Ovary (tissue), 9 donors: ENCODE data around the gene NR3C1. TPM values are rescaled to one million over a fixed set of nuclear protein-coding genes. Genes with fewer than 3 reads are reported as not detected.

Experiments
- DNase-seq, 5 donors: peaks; one replicate each; pipeline ENCODE4 v3.0.0-alpha.2; 2019 to 2020
- H3K27ac ChIP-seq, 2 donors: fragments of 200-600 bp; one replicate each; pipeline versions ENCODE4 v1.5.1 to v1.8.0; 2019 to 2022
- H3K27me3 ChIP-seq: fragments of 200-600 bp; one replicate; pipeline ENCODE4 v1.8.0; 2022
- H3K36me3 ChIP-seq: fragments of 200-600 bp; sonication (generic); one replicate; pipeline ENCODE4 v1.5.1; 2019
- H3K4me1 ChIP-seq: one replicate; pipeline ENCODE4 v1.8.1; 2013; ENCODE audit warnings: mild to moderate bottlenecking, moderate library complexity; ENCODE audit not compliant: insufficient read depth
- H3K4me3 ChIP-seq: fragments of 200-600 bp; sonication (generic); one replicate; pipeline ENCODE4 v1.5.1; 2017
- H3K9me3 ChIP-seq, 2 donors: fragments of 200-600 bp in 1 of 2; sonication (generic) in 1 of 2; one replicate each; pipeline versions ENCODE4 v1.5.1 to v1.8.1; 2013 to 2019; ENCODE audit warnings: mild to moderate bottlenecking in 1 of 2, moderate library complexity in 1 of 2
- CTCF ChIP-seq, 3 donors: fragments of 450-650 bp in 2 of 3; fragments of 200-600 bp in 1 of 3; IDR thresholded peaks; one replicate each; pipeline versions ENCODE4 v1.5.1 to v1.8.0; 2016 to 2022; ENCODE audit warnings: antibody characterized with exemption in 3 of 3, mild to moderate bottlenecking in 1 of 3
- EP300 ChIP-seq: sonication (generic); formaldehyde crosslinking; IDR thresholded peaks from one replicate; pipeline ENCODE4 v1.6.1; 2017; ENCODE audit warnings: antibody characterized with exemption
- POLR2A ChIP-seq: fragments of 450-650 bp; IDR thresholded peaks from one replicate; pipeline ENCODE4 v1.6.1; 2017; ENCODE audit warnings: antibody characterized with exemption, mild to moderate bottlenecking, moderate library complexity
- WGBS, 3 donors: extraction: QIAGEN DNeasy Blood & Tissue Kit in 1 of 3; methylation state at CpG; one replicate each; pipeline versions ENCODE4 v1.1.5 to v1.1.7; 2013 to 2017; 5-methylcytosine and 5-hydroxymethylcytosine counted together
- intact Hi-C, 4 donors: fragments of 100-400 bp; cut with DNase I; formaldehyde crosslinking; loops; one replicate each; pipeline versions ENCODE4 v1.11.0 to v1.15.1; 2022 to 2023
- polyA plus RNA-seq, 2 donors: library from polyadenylated mRNA; stranded (reverse); fragments of 200-250 nt in 1 of 2; fragments of 350-450 nt in 1 of 2; fragmentation: Illumina TruSeq in 1 of 2; extraction: RNeasy Lipid Tissue Mini Kit (QIAGEN cat#74804) in 1 of 2; gene quantifications; one replicate each; pipeline ENCODE4 v1.2.3, GENCODE V29; 2013 to 2014
- total RNA-seq, 7 donors: library from RNA; depleted of rRNA in 2 of 7; stranded (reverse); fragments of >200 nt in 2 of 7; fragmentation: NEBNext Ultra II Directional in 3 of 7; extraction: Animal tissue kit (Norgen Biotek cat#: 25700) in 3 of 7; gene quantifications; one replicate each; pipeline versions ENCODE4 v1.1.0 to v1.2.4, GENCODE V29; 2016 to 2023
- donor health status: DM: no; HTN: no; CAD: no; lungs with moderate emphysema.
- donor health status: DM: no; HTN: no; CAD: no.
- donor health status: Bipolar disorder and iron deficiency.
- donor health status: DM: yes; HTN: yes; CAD: no.
- donor health status: DM: no; HTN: no; CAD: no.
- donor health status: DM: yes; HTN: yes; CAD: no.

Gene NR3C1
- total and polyA plus RNA-seq, 9 donors, result 15.5 to 54.3 (median 38.4) TPM

- Histone ChIP-seq H3K4me3 (no peak overlapping the region), H3K36me3 (no peaks in the 10 kb centered on the region), H3K27ac (no peak overlapping the region), H3K4me1 (no peaks in the 10 kb centered on the region), H3K9me3 (no peaks in the 10 kb centered on the region), H3K27me3 (no peaks in the 10 kb centered on the region)
- no peak for DNase-seq
- 92 to 97% (median 93%) methylated on average over 2 of the region's 2 CpGs for WGBS, 3 donors
- intact Hi-C loops, result no loop called here
- TF ChIP-seq EP300 (no peak), CTCF (IDR thresholded peaks at IDR 0.05) (no peak), POLR2A (no peak)
These were observed 9.3 kb upstream of the NR3C1 start for GRCh38 chr5:143412661-143413342.

- intact Hi-C loops, result loop anchor here in 2 of 4 donors (10.0 kb wide), 2 partner anchors 405 to 795 kb away; no protein-coding TSS in a partner anchor
- no peaks in the 10 kb centered on the region for H3K36me3 ChIP-seq
- TF ChIP-seq POLR2A (no peak), EP300 (no peak), CTCF (IDR thresholded peaks at IDR 0.05) (no peak)
- 88 to 90% (median 89%) methylated on average over 2 of the region's 2 CpGs for WGBS, 3 donors
- H3K4me1 ChIP-seq, result peaks cover 2% of the 10 kb centered on the region
- DNase-seq, result no peak
- H3K4me3 ChIP-seq, result no peak overlapping the region
- H3K27ac ChIP-seq, result no peak overlapping the region
- H3K27me3 ChIP-seq, result no peaks in the 10 kb centered on the region
- no peaks in the 10 kb centered on the region for H3K9me3 ChIP-seq
These were observed 6.4 kb upstream of the NR3C1 start for GRCh38 chr5:143409926-143410325.

- no peak overlapping the region for H3K27ac ChIP-seq
- WGBS, 3 donors, result 92 to 98% (median 95%) methylated on average over 1 of the region's 1 CpG
- peaks cover 6% of the 10 kb centered on the region for H3K4me1 ChIP-seq
- H3K4me3 ChIP-seq, result no peak overlapping the region
- no peak for DNase-seq
- H3K36me3 ChIP-seq, result no peaks in the 10 kb centered on the region
- no peak for TF ChIP-seq POLR2A
- no peak for TF ChIP-seq CTCF (IDR thresholded peaks at IDR 0.05)
- no peak for TF ChIP-seq EP300
- no peaks in the 10 kb centered on the region for H3K9me3 ChIP-seq
- no peaks in the 10 kb centered on the region for H3K27me3 ChIP-seq
- intact Hi-C loops, result loop anchor here in 2 of 4 donors (10.0 kb wide), 2 partner anchors 402 to 792 kb away; no protein-coding TSS in a partner anchor
These were observed 2.9 kb upstream of the NR3C1 start for GRCh38 chr5:143406408-143406807.

DNA sequence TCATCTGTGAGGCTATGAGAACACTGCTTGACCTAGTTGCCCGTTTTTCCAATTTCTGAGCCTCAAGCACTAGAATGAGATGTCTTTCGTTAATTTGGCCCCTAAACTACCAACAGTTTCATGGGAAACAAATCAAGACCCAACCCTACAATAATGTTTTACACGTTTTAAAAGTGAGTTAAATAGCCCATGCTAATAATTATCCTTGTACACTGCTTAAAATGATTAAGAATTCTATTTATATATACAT, 2.3 kb upstream of the NR3C1 start:
- no peaks in the 10 kb centered on the region for H3K36me3 ChIP-seq
- peak overlapping the region; percentile 79 to 90 for H3K27ac ChIP-seq
- H3K4me1 ChIP-seq, result peaks cover 6% of the 10 kb centered on the region
- intact Hi-C loops, result loop anchor here in 2 of 4 donors (10.0 kb wide), 2 partner anchors 401 to 791 kb away; no protein-coding TSS in a partner anchor
- no peak for DNase-seq
- TF ChIP-seq CTCF (IDR thresholded peaks at IDR 0.05) (no peak), POLR2A (no peak), EP300 (no peak)
- H3K9me3 ChIP-seq, result no peaks in the 10 kb centered on the region
- peak overlapping the region; percentile 86 for H3K4me3 ChIP-seq
- H3K27me3 ChIP-seq, result no peaks in the 10 kb centered on the region
- 62 to 71% (median 65%) methylated on average over 3 of the region's 3 CpGs for WGBS, 3 donors
